SU-DHL-6 (cell line): ENCODE measurements around the gene C6orf47.

Experiments
- CTCF ChIP-seq: fragments of 200-600 bp; sonication (generic); IDR thresholded peaks from one replicate; pipeline ENCODE4 v1.5.1; 2017; ENCODE audit warnings: antibody characterized with exemption, mild to moderate bottlenecking, low read length, moderate library complexity; ENCODE audit not compliant: insufficient read depth, poor library complexity, severe bottlenecking
- EZH2phosphoT487 ChIP-seq: fragments of 200-600 bp; sonication (generic), shearing (Covaris generic); conservative IDR thresholded peaks from 2 replicates; pipeline ENCODE4 v1.6.1; 2018; ENCODE audit warnings: mild to moderate bottlenecking, antibody characterized with exemption, low read length, moderate library complexity, mixed read lengths

- no peak for TF ChIP-seq CTCF
- no peak for TF ChIP-seq EZH2phosphoT487
These were observed 45.6 kb downstream of the C6orf47 start, which contains the start of gene AIF1 for GRCh38 chr6:31614684-31615578.
